Loucy (cell line): Measurements from ENCODE around the gene PDS5A.

Experiments used
- H2AFZ ChIP-seq: fragments of 200-600 bp; sonication (generic); 2 replicates; pipeline ENCODE4 v1.6.0; 2016; ENCODE audit warnings: antibody characterized with exemption, mild to moderate bottlenecking, low read length, moderate library complexity
- H3F3A ChIP-seq: fragments of 200-600 bp; 2 replicates; pipeline ENCODE4 v1.6.0; 2016; ENCODE audit warnings: antibody characterized with exemption, low read depth, mild to moderate bottlenecking
- H3K27me3 ChIP-seq: fragments of 200-600 bp; sonication (generic); 2 replicates; pipeline ENCODE4 v1.6.1; 2014; ENCODE audit warnings: low read length, mild to moderate bottlenecking; ENCODE audit not compliant: insufficient read depth, poor library complexity, severe bottlenecking
- H3K36me3 ChIP-seq: fragments of 200-600 bp; sonication (generic); 2 replicates; pipeline ENCODE4 v1.6.1; 2016; ENCODE audit warnings: low read length; ENCODE audit not compliant: insufficient read depth
- H3K4me1 ChIP-seq: fragments of 200-600 bp; sonication (generic); 2 replicates; pipeline ENCODE4 v1.5.1; 2014; ENCODE audit warnings: low read length, mild to moderate bottlenecking; ENCODE audit not compliant: insufficient read depth, poor library complexity, severe bottlenecking
- H3K4me2 ChIP-seq: fragments of 200-600 bp; sonication (generic); 2 replicates; pipeline ENCODE4 v1.6.0; 2014; ENCODE audit warnings: antibody characterized with exemption, low read length, low read depth, mild to moderate bottlenecking; ENCODE audit not compliant: poor library complexity, severe bottlenecking
- H3K4me3 ChIP-seq: fragments of 200-600 bp; sonication (generic); 2 replicates; pipeline ENCODE4 v1.5.1; 2014; ENCODE audit warnings: low read length, mild to moderate bottlenecking, mixed read lengths; ENCODE audit not compliant: poor library complexity, severe bottlenecking
- H3K79me2 ChIP-seq: fragments of 200-600 bp; sonication (generic); 2 replicates; pipeline ENCODE4 v1.6.1; 2014; ENCODE audit warnings: low read length; ENCODE audit not compliant: insufficient read depth
- H3K9ac ChIP-seq: fragments of 200-600 bp; sonication (generic); 2 replicates; pipeline ENCODE4 v1.6.0; 2014; ENCODE audit warnings: mild to moderate bottlenecking, low read depth, low read length, moderate library complexity; ENCODE audit not compliant: poor library complexity, severe bottlenecking
- H3K9me2 ChIP-seq: fragments of 200-600 bp; sonication (generic); replicated peaks from 2 replicates; pipeline ENCODE4 v1.6.1; 2016; ENCODE audit warnings: low read depth, low read length, mixed read lengths
- H3K9me3 ChIP-seq: fragments of 200-600 bp; sonication (generic); 2 replicates; pipeline ENCODE4 v1.6.1; 2014; ENCODE audit warnings: mild to moderate bottlenecking, antibody characterized with exemption, low read length, low read depth; ENCODE audit not compliant: insufficient read depth
- H4K20me1 ChIP-seq: fragments of 200-600 bp; sonication (generic); 2 replicates; pipeline ENCODE4 v1.6.0; 2014; ENCODE audit warnings: antibody characterized with exemption, low read length, mild to moderate bottlenecking; ENCODE audit not compliant: insufficient read depth, poor library complexity, severe bottlenecking
- EZH2phosphoT487 ChIP-seq: fragments of 200-600 bp; IDR thresholded peaks from 2 replicates; pipeline ENCODE4 v1.6.1; 2018; ENCODE audit warnings: antibody characterized with exemption, mild to moderate bottlenecking, moderate library complexity, borderline replicate concordance
- TF ChIP-seq, protein P1 (sequence below): fragments of 200-600 bp; sonication (generic); conservative IDR thresholded peaks from 2 replicates; pipeline ENCODE4 v1.5.1; 2014; ENCODE audit warnings: mild to moderate bottlenecking, antibody characterized with exemption, low read length

The PDS5A gene

DNA sequence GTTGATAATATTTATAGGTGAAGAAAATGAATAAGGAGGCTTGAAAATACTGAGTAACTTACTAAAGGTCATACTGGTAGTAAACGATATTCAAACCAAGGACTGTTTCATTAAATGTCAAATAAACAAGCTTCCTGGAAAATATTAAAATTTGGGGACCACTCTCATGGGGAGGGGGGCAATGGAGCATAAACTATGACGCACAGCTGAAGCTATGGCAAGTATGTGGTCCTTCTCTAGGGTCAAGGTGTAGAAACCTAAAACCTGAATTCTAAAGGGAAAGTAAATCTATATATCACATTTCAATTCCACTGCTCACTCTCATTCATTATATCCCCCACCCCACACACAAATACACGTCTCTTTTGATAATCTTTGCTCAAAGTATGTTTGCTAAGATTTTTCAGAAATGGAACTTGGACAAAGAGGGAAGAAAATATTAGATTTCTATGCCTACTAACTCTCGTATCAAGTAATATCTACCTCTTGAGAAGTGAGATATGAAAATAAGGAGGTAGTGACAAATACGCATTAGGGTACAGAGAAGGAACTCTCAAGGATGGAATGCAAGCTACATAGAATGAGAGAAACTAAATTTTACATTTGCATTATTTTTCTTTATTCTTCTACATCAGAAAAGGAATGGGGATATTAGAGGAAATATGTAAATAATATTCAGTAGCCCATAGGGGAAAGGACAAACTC lies 84.6 kb downstream of the PDS5A start:
- TF ChIP-seq, protein P1, sequence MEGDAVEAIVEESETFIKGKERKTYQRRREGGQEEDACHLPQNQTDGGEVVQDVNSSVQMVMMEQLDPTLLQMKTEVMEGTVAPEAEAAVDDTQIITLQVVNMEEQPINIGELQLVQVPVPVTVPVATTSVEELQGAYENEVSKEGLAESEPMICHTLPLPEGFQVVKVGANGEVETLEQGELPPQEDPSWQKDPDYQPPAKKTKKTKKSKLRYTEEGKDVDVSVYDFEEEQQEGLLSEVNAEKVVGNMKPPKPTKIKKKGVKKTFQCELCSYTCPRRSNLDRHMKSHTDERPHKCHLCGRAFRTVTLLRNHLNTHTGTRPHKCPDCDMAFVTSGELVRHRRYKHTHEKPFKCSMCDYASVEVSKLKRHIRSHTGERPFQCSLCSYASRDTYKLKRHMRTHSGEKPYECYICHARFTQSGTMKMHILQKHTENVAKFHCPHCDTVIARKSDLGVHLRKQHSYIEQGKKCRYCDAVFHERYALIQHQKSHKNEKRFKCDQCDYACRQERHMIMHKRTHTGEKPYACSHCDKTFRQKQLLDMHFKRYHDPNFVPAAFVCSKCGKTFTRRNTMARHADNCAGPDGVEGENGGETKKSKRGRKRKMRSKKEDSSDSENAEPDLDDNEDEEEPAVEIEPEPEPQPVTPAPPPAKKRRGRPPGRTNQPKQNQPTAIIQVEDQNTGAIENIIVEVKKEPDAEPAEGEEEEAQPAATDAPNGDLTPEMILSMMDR: no peak
- no peak for TF ChIP-seq EZH2phosphoT487
- Histone ChIP-seq H3K79me2 (no peaks in the 10 kb centered on the region), H3K4me2 (no peak overlapping the region), H3K36me3 (peaks cover 75% of the 10 kb centered on the region), H3F3A (no peaks in the 10 kb centered on the region), H3K27me3 (no peaks in the 10 kb centered on the region), H3K9me2 (no peaks in the 10 kb centered on the region), H3K4me1 (no peaks in the 10 kb centered on the region), H4K20me1 (no peaks in the 10 kb centered on the region), H2AFZ (no peak overlapping the region), H3K9ac (no peak overlapping the region), H3K4me3 (no peak overlapping the region), H3K9me3 (no peaks in the 10 kb centered on the region)

DNA sequence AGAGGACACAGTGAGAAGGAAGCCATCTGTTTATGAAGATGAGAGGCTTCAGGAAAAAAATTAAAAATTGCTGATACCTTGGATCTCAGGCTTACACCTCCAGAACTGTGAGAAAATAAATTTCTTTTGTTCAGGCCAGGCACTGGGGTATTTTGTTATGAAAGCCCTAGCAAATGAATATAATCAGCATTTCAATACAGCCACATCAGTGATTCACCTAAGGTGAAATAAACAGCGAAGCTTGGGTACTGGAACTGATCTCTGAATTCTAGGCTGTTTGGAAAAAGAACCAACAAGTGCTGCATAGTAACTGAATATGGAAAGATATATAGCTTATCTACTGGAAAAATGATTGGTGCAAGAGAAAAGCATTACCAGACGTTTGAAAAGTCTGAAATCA lies 88.5 kb downstream of the PDS5A start:
- Histone ChIP-seq H3K9ac (no peak overlapping the region), H4K20me1 (no peaks in the 10 kb centered on the region), H2AFZ (no peak overlapping the region), H3K4me3 (no peak overlapping the region), H3K9me3 (no peaks in the 10 kb centered on the region), H3K79me2 (no peaks in the 10 kb centered on the region), H3K27me3 (no peaks in the 10 kb centered on the region), H3K4me2 (no peak overlapping the region), H3K9me2 (no peaks in the 10 kb centered on the region), H3K36me3 (peaks cover 66% of the 10 kb centered on the region), H3K4me1 (no peaks in the 10 kb centered on the region), H3F3A (no peaks in the 10 kb centered on the region)
- TF ChIP-seq, protein P1: no peak
- TF ChIP-seq EZH2phosphoT487: no peak

DNA sequence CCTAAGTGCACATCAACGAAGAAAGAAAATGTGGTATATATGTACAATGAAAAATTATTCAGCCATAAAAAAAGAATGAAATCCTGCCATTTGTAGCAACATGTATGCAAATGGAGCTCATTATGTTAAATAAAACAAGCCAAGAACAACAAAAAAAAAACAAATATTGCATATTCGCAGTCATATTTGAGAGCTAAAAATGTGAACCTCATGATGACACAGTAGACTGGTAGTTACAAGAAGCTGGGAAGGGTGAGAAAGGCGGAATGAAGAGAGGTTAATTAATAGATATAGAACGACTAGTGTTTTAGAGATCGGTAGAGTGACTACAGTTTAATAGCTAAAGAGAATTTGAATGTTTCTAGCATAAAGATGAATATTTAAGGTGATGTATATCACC lies 89.2 kb downstream of the PDS5A start:
- Histone ChIP-seq H4K20me1 (no peaks in the 10 kb centered on the region), H3K79me2 (no peaks in the 10 kb centered on the region), H3K9ac (no peak overlapping the region), H3F3A (no peaks in the 10 kb centered on the region), H3K27me3 (no peaks in the 10 kb centered on the region), H3K9me3 (no peaks in the 10 kb centered on the region), H3K4me1 (no peaks in the 10 kb centered on the region), H3K36me3 (peaks cover 60% of the 10 kb centered on the region), H3K9me2 (no peaks in the 10 kb centered on the region), H3K4me3 (no peak overlapping the region), H2AFZ (no peak overlapping the region), H3K4me2 (no peak overlapping the region)
- TF ChIP-seq, protein P1: no peak
- TF ChIP-seq EZH2phosphoT487: no peak
